Smooth muscle cell (in vitro differentiated cells): ENCODE measurements around the gene DCAF6. TPM values are rescaled to one million over a fixed set of nuclear protein-coding genes. Genes with fewer than 3 reads are reported as not detected.
A peak's percentile ranks its signal among the peaks of the same experiment; 100 is the strongest.

Source experiments
- DNase-seq: peaks from one replicate; lab custom pipeline; 2025; ENCODE audit not compliant: unreplicated experiment; lab: John Stamatoyannopoulos, UW
- H2AFZ ChIP-seq: fragments of 200-600 bp; sonication (generic); 2 replicates; pipeline ENCODE4 v1.6.0; 2016; ENCODE audit warnings: antibody characterized with exemption, low read depth, mild to moderate bottlenecking
- H3F3A ChIP-seq: fragments of 200-600 bp; sonication (generic); 2 replicates; pipeline ENCODE4 v1.6.0; 2017; ENCODE audit warnings: antibody characterized with exemption, low read depth
- H3K27ac ChIP-seq: fragments of 200-600 bp; sonication (generic); 2 replicates; pipeline ENCODE4 v1.5.1; 2016; ENCODE audit warnings: low read depth, mild to moderate bottlenecking
- H3K27me3 ChIP-seq: fragments of 200-600 bp; sonication (generic); 2 replicates; pipeline ENCODE4 v1.6.1; 2016; ENCODE audit warnings: low read depth, mild to moderate bottlenecking
- H3K36me3 ChIP-seq: fragments of 200-600 bp; sonication (generic); 2 replicates; pipeline ENCODE4 v1.5.1; 2016; ENCODE audit warnings: low read depth
- H3K4me1 ChIP-seq: fragments of 200-600 bp; sonication (generic); 2 replicates; pipeline ENCODE4 v1.5.1; 2016; ENCODE audit warnings: low read depth
- H3K4me2 ChIP-seq: fragments of 200-600 bp; sonication (generic); 2 replicates; pipeline ENCODE4 v1.6.0; 2016; ENCODE audit warnings: mild to moderate bottlenecking
- H3K4me3 ChIP-seq: fragments of 200-600 bp; sonication (generic); 2 replicates; pipeline ENCODE4 v1.5.1; 2016; ENCODE audit warnings: mild to moderate bottlenecking
- H3K79me2 ChIP-seq: fragments of 200-600 bp; sonication (generic); 2 replicates; pipeline ENCODE4 v1.6.0; 2016; ENCODE audit warnings: low read depth, mild to moderate bottlenecking
- H3K9ac ChIP-seq: fragments of 200-600 bp; sonication (generic); 2 replicates; pipeline ENCODE4 v1.6.0; 2016; ENCODE audit warnings: low read depth
- H3K9me3 ChIP-seq: fragments of 200-600 bp; sonication (generic); replicated peaks from 2 replicates; pipeline ENCODE4 v1.5.1; 2016; ENCODE audit warnings: low read depth
- H4K20me1 ChIP-seq: fragments of 200-600 bp; sonication (generic); 2 replicates; pipeline ENCODE4 v1.6.0; 2016; ENCODE audit warnings: low read depth
- WGBS: methylation state at CpG from one replicate; pipeline ENCODE4 v1.1.7; 2016; ENCODE audit warnings: low lambda C conversion rate; 5-methylcytosine and 5-hydroxymethylcytosine counted together
- polyA plus RNA-seq: library from polyadenylated mRNA; unstranded; fragments of >200 nt; fragmentation: Nextera tagmentation; extraction: Ambion mirVana; gene quantifications from 2 replicates; pipeline ENCODE4 v1.2.1, GENCODE V29; 2016
- total RNA-seq: library from RNA; depleted of rRNA; stranded (reverse); fragments of >200 nt; gene quantifications from 2 replicates; pipeline ENCODE4 v1.2.3, GENCODE V29; 2014
- TF ChIP-seq, protein P1 (sequence below): fragments of 200-600 bp; sonication (generic); IDR thresholded peaks from 2 replicates; pipeline ENCODE4 v1.5.1; 2017; ENCODE audit warnings: borderline replicate concordance, mild to moderate bottlenecking, antibody characterized with exemption; ENCODE audit not compliant: insufficient read depth, poor library complexity, severe bottlenecking

DCAF6 gene
- total and polyA plus RNA-seq, 2 experiments from 2014 or later = 27.4 to 34.9 TPM

- 74% methylated on average over 6 of the region's 6 CpGs for WGBS
- Histone ChIP-seq H3K9ac (no peak overlapping the region), H2AFZ (no peak overlapping the region), H3K4me1 (peaks cover 16% of the 10 kb centered on the region), H3K79me2 (peaks cover 10% of the 10 kb centered on the region), H3K27me3 (no peaks in the 10 kb centered on the region), H3K4me3 (no peak overlapping the region), H3K4me2 (peak overlapping the region; percentile 23), H3K36me3 (no peaks in the 10 kb centered on the region), H3F3A (peaks cover 8% of the 10 kb centered on the region), H3K27ac (peak overlapping the region; percentile 42), H4K20me1 (no peaks in the 10 kb centered on the region), H3K9me3 (no peaks in the 10 kb centered on the region)
- TF ChIP-seq, protein P1, sequence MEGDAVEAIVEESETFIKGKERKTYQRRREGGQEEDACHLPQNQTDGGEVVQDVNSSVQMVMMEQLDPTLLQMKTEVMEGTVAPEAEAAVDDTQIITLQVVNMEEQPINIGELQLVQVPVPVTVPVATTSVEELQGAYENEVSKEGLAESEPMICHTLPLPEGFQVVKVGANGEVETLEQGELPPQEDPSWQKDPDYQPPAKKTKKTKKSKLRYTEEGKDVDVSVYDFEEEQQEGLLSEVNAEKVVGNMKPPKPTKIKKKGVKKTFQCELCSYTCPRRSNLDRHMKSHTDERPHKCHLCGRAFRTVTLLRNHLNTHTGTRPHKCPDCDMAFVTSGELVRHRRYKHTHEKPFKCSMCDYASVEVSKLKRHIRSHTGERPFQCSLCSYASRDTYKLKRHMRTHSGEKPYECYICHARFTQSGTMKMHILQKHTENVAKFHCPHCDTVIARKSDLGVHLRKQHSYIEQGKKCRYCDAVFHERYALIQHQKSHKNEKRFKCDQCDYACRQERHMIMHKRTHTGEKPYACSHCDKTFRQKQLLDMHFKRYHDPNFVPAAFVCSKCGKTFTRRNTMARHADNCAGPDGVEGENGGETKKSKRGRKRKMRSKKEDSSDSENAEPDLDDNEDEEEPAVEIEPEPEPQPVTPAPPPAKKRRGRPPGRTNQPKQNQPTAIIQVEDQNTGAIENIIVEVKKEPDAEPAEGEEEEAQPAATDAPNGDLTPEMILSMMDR = no peak
- DNase-seq = peak; percentile 11
These were observed 176.3 kb downstream of the DCAF6 start for GRCh38 chr1:168112673-168113305.

GRCh38 chr1:168114845-168115244 is 178.4 kb downstream of the DCAF6 start:
- Histone ChIP-seq H3K36me3 (no peaks in the 10 kb centered on the region), H3K79me2 (peaks cover 13% of the 10 kb centered on the region), H4K20me1 (no peaks in the 10 kb centered on the region), H3K27me3 (no peaks in the 10 kb centered on the region), H3K4me1 (peaks cover 6% of the 10 kb centered on the region), H3K4me3 (no peak overlapping the region), H2AFZ (no peak overlapping the region), H3F3A (peaks cover 8% of the 10 kb centered on the region), H3K9ac (no peak overlapping the region), H3K27ac (no peak overlapping the region), H3K9me3 (no peaks in the 10 kb centered on the region), H3K4me2 (no peak overlapping the region)
- DNase-seq = no peak
- 87% methylated on average over 6 of the region's 6 CpGs for WGBS
- TF ChIP-seq, protein P1 = no peak

- H3K27ac ChIP-seq = no peak overlapping the region
- peaks cover under 1% of the 10 kb centered on the region for H4K20me1 ChIP-seq
- TF ChIP-seq, protein P1 = no peak
- H3K9ac ChIP-seq = no peak overlapping the region
- H3K4me1 ChIP-seq = peaks cover under 1% of the 10 kb centered on the region
- no peak overlapping the region for H3K4me3 ChIP-seq
- no peak overlapping the region for H2AFZ ChIP-seq
- H3K79me2 ChIP-seq = peaks cover 10% of the 10 kb centered on the region
- WGBS = 86% methylated on average over 6 of the region's 6 CpGs
- no peak for DNase-seq
- no peaks in the 10 kb centered on the region for H3K36me3 ChIP-seq
- no peaks in the 10 kb centered on the region for H3K27me3 ChIP-seq
- no peak overlapping the region for H3K4me2 ChIP-seq
- no peaks in the 10 kb centered on the region for H3K9me3 ChIP-seq
- H3F3A ChIP-seq = peaks cover 8% of the 10 kb centered on the region
These were observed 179.9 kb downstream of the DCAF6 start for GRCh38 chr1:168116327-168116799.

- Histone ChIP-seq H3K4me1 (no peaks in the 10 kb centered on the region), H4K20me1 (peaks cover 7% of the 10 kb centered on the region), H3K27me3 (no peaks in the 10 kb centered on the region), H3K4me2 (no peak overlapping the region), H3K36me3 (no peaks in the 10 kb centered on the region), H3K4me3 (no peak overlapping the region), H2AFZ (no peak overlapping the region), H3K9ac (no peak overlapping the region), H3K27ac (no peak overlapping the region), H3K79me2 (peaks cover 16% of the 10 kb centered on the region), H3F3A (no peaks in the 10 kb centered on the region), H3K9me3 (no peaks in the 10 kb centered on the region)
- TF ChIP-seq, protein P1 = no peak
- DNase-seq = no peak
- WGBS = 98% methylated on average over 4 of the region's 4 CpGs
These were observed 183.3 kb downstream of the DCAF6 start for GRCh38 chr1:168119750-168120149.
